ENCODE results near the gene RSPO3.
A peak's percentile ranks its signal among the peaks of the same experiment; 100 is the strongest.
"Not testable (repeated sequence)": the region's sequence is repeated elsewhere in the genome, so short reads cannot be mapped to it uniquely, and the experiment has no call there.

RSPO3 gene, protein sequence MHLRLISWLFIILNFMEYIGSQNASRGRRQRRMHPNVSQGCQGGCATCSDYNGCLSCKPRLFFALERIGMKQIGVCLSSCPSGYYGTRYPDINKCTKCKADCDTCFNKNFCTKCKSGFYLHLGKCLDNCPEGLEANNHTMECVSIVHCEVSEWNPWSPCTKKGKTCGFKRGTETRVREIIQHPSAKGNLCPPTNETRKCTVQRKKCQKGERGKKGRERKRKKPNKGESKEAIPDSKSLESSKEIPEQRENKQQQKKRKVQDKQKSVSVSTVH

DNA sequence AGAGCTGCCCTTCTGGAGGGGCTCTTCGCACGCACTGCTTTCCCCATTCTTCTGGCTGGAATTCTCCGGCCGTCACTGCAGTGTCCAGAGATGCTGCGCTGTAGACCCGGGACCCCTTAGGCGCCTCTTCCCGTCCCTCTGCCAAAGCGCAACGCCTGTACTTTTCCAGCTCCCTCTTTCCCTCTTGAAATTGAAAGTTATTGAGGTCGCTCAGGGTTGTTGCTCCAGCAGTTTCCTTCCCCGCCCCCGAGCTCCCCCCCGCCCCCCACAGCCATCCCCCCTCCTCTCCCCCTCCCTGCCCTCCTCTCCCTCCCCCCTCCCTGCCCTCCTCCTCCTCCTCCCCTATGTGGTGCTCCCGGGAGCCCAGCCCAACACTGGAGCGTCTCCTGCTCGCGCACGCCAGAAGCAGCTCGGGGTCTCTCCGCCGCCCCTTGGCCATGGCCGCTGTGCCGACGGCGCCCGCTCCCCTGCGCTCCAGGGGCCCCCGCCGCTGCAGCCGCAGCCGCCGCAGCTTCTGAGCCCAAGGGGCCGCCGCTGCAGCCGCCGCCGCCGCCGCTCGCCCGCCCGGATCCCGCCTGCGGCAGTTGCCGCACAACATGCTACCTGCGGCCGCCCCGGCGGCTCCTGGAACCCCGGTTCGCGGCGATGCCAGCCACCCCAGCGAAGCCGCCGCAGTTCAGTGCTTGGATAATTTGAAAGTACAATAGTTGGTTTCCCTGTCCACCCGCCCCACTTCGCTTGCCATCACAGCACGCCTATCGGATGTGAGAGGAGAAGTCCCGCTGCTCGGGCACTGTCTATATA, at the start of gene RSPO3:
Gene RSPO3, plus strand, starts transcription at position 374 of the 804 bp plus-strand sequence. CDS start 522 bp downstream, outside the sequence.
- DNase-seq = peak; percentile 55

GRCh38 chr6:127069659-127070279, 48.7 kb upstream of the RSPO3 start:
- DNase-seq = peak; percentile 17

- no peak for DNase-seq
Observed at GRCh38 chr6:127073222-127073621, 45.2 kb upstream of the RSPO3 start.

- DNase-seq = no peak
Observed at GRCh38 chr6:127076466-127076865, 42.0 kb upstream of the RSPO3 start.

GRCh38 chr6:127077886-127078285, 40.6 kb upstream of the RSPO3 start:
- DNase-seq = no peak

DNA sequence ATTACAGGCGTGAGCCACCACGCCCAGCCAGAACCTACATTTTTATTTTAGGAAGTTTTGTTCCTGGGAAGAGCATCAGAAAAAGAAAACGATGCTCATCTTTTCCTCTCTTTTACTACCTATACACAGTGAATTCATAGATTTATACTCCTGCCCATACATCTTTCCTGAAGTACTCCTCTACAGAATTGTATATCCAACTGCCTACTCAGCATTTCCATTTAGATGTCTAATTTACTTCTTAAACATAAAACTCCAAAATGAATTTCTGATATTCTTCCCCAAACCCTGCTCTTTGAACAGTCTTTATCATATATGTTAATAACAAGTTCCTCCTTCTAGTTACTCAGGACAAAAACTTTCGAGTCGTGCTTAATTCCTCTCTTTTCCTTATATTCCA, 39.8 kb upstream of the RSPO3 start:
- DNase-seq = no peak

DNA sequence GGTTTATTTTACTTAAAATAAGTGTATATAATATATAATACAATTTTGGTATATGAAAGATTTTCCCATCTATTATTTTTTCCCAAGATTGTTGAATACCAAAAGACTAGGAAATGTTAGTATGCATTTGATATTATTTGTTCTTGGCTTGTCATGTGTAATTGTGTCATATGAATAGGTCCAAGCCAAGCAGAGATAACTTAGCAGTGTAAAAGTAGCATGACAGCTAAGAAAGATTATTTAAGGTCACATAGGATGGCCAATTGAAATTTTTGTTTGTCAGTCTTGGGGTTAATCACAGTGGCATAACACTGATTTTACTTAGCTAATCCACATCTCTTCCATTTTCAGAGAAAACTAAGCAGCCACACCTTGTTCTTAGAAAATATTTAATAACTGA, 38.8 kb upstream of the RSPO3 start:
- DNase-seq = no peak

GRCh38 chr6:127080081-127080480, 38.4 kb upstream of the RSPO3 start:
- DNase-seq = no peak

DNA sequence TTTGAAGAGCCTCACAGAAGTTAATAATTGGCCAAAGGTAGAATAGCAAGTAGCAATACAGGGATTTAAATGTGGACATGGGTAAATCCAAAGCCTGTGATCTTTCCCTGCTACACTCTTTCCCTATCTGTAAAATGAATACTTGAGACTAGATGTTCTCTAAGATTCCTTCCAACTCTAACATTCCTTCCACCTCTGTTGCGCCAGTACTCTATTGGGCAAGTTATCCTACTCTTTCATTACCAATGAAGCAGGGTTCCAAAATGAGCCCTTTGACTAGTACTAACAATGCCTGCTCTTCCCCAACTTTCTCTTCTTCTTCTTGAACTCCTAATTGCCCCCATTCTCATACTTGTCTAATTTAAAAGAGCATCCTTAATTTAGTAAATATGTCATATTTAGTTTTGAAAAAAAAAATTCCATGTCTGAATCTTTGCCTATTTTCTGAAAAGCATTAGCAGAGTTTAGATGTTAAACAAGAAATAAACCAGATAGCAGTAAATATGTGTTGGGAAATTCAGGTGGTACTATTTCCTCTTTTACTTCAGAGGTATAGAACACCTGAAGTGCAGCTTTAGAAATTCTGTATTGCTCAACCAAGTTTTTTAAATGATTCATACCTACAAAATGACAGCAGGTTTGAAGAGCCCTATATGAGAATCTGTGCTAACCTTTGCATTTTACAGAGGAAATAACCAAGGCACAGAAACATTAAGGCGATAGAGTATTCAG, 35.1 kb upstream of the RSPO3 start:
- no peak for DNase-seq

GRCh38 chr6:127083963-127084310, 34.5 kb upstream of the RSPO3 start:
- no peak for DNase-seq

DNA sequence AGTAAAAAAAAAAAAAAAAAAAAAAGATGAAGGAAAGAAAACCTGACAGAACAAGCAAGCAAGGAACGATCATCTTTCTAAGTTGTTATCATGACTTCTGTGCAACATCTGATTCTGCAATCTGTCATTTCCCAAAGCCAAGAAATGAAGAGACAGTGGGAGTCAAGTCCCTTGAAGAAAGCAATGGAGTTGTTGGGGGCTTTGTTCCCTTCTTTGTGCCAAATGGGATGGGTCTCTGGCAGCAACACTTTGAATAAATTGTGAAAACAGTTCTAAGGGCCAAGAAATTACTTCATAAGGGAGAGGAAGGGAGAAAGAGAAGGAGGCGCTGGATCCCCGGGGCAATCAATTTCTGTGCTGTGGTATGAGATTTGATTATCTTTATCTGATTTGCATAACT, 33.3 kb upstream of the RSPO3 start:
- DNase-seq = no peak

- DNase-seq = no peak
Observed at GRCh38 chr6:127090051-127090450, 28.4 kb upstream of the RSPO3 start.

GRCh38 chr6:127092466-127092865, 26.0 kb upstream of the RSPO3 start:
- no peak for DNase-seq

DNA sequence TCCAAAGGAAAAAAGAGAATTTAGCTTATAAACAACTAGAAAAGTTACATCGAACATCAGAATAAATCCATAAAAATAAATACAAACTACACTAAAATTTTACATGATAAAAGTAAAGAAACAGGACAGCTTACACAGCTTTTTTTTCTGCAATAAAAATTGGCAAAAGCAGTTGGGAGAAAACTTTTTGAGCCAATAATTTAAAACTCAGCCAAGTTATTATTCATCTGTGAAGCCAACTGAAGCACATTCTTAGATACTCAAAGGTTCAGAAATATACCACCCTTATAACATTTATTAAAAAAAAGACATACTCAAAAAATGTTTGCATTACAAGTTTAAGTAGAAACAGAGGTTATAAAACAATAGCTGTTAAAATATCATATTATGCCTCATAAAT, 23.7 kb upstream of the RSPO3 start:
- no peak for DNase-seq

DNA sequence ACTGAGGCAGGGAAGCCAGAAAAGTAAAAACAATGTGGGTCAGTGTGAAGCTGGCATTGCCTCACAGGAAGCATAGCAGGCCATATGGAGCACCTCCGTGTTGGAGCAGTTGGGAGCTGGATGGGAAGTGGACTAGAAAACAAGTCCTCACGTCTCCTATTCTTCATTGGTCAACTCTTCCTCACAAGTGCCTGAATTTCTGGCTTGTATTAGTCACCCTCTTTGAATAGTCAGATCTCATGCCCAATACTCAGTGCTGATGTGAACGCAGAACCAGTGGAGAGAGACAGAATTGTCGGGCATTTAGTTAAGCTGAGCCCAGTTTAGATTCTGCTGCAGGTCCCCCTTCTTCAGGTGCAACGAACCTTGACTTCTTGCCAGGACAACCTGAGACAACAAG, 22.3 kb upstream of the RSPO3 start:
- no peak for DNase-seq

- DNase-seq = not testable (repeated sequence)
Observed at GRCh38 chr6:127097442-127097841, 21.0 kb upstream of the RSPO3 start.

- no peak for DNase-seq
Observed at GRCh38 chr6:127100510-127101140, 17.8 kb upstream of the RSPO3 start.

DNA sequence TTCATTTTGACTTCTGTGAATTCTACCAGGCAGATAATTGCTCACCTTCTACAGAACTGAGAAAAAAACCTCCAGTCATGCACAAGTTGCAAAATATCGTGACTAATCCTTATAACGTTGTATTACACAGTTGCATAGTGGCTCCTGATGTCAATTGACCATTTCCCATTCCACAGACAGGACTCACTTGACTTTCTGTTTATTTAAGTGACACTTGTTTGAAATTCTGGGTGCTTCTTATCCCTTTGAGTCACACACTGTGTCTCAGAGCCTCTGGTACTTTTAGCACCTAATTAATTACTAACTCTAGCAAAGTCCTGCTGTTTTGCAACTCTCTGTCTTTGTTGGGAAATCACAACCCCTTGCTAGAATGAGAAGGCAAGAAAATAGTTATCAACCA, 16.2 kb upstream of the RSPO3 start:
- DNase-seq = no peak

- DNase-seq = no peak
Observed at GRCh38 chr6:127102859-127103258, 15.6 kb upstream of the RSPO3 start.

DNA sequence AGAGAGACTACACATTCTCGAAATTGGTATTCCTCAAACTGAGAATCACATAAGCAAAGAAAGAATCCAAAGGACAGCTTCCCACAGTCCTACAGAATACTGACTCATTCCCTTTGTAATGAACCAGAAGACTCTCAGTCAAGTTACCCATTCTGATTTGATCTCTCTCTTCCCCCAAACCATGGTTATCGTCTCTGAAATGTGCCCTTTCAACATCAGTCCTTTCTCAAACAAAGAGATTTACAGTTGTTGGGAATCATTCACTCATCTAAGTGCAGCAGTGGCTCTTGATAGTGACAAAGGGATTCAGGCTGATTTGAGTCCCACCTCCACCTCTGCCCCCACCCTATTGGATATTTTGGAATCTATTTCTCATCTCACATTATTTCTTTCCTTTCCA, 15.0 kb upstream of the RSPO3 start:
- DNase-seq = no peak

GRCh38 chr6:127107916-127108315, 10.6 kb upstream of the RSPO3 start:
- DNase-seq = no peak

DNA sequence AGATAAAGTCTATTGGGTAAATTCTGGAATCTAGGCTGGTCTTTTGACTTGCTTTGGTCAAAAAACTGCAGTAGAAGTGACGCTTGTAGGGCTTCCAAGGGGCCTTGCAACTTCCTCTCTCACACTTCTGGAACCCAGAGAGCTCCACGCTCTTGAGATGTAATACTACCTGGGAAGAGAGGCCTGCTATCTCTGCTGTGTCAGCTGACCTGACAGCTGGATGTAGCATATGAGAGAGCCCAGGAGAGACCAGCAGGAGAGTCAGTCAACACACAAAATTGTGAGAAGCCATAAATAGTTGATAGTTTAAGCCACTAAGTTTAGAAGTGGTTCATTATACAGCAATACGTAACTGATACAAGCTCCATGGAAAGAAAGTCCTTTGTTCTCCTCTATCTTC, 7.8 kb upstream of the RSPO3 start:
- no peak for DNase-seq

GRCh38 chr6:127111526-127111925, 6.9 kb upstream of the RSPO3 start:
- no peak for DNase-seq
